H1 (cell line): ENCODE results near the gene ASB11. TPM values are rescaled to one million over a fixed set of nuclear protein-coding genes. Genes with fewer than 3 reads are reported as not detected.

Experiments
- CTCF ChIA-PET: fragments of 300-600 bp; sonication (Branson Sonifier 250); formaldehyde crosslinking; loops from one replicate; lab custom pipeline; 2021; ENCODE audit not compliant: partially characterized antibody; lab: Charles Lee
- POLR2A ChIA-PET: fragments of 300-600 bp; sonication (Branson Sonifier 250); formaldehyde crosslinking; loops from one replicate; lab custom pipeline; 2021; ENCODE audit warnings: inconsistent platforms; ENCODE audit not compliant: partially characterized antibody; lab: Charles Lee
- DNase-seq, 2 experiments: peaks; one replicate each; pipeline versions ENCODE4 v3.0.0 to v3.0.0-alpha.2; 2010 to 2022; ENCODE audit warnings: low spot score in 2 of 2, low read depth in 1 of 2, mixed read lengths in 1 of 2
- FAIRE-seq: peaks from 2 replicates; lab custom pipeline; 2011; peaks lifted over from hg19 to GRCh38; lab: Jason Lieb, UNC
- H2AFZ ChIP-seq: 2 replicates; pipeline ENCODE4 v1.8.1; 2012; ENCODE audit warnings: low read length, inconsistent platforms
- H2AK5ac ChIP-seq: 2 replicates; pipeline ENCODE4 v1.6.1; 2013; ENCODE audit warnings: low read depth, low read length
- H2BK120ac ChIP-seq: replicated peaks from 2 replicates; pipeline ENCODE3; 2013; ENCODE audit warnings: low read depth, low read length, inconsistent platforms
- H2BK12ac ChIP-seq: 2 replicates; pipeline ENCODE4 v1.6.1; 2013; ENCODE audit warnings: low read depth, low read length
- H2BK15ac ChIP-seq: 2 replicates; pipeline ENCODE4 v1.6.1; 2013; ENCODE audit warnings: low read length
- H2BK20ac ChIP-seq: 2 replicates; pipeline ENCODE4 v1.6.1; 2013; ENCODE audit warnings: low read length
- H2BK5ac ChIP-seq: 2 replicates; pipeline ENCODE4 v1.6.1; 2013; ENCODE audit warnings: low read depth, low read length
- H3K14ac ChIP-seq: 2 replicates; pipeline ENCODE4 v1.6.1; 2013; ENCODE audit warnings: inconsistent platforms; ENCODE audit not compliant: insufficient read length
- H3K18ac ChIP-seq: 2 replicates; pipeline ENCODE4 v1.6.1; 2013; ENCODE audit warnings: low read length; ENCODE audit errors: extremely low read depth
- H3K23ac ChIP-seq: 2 replicates; pipeline ENCODE4 v1.6.1; 2013; ENCODE audit warnings: inconsistent platforms; ENCODE audit not compliant: insufficient read length
- H3K23me2 ChIP-seq: 2 replicates; pipeline ENCODE4 v1.6.1; 2013; ENCODE audit warnings: low read depth, low read length
- H3K27ac ChIP-seq: 2 replicates; pipeline ENCODE4 v1.6.1; 2011; ENCODE audit warnings: low read depth, low read length, inconsistent platforms
- H3K27me3 ChIP-seq, 4 experiments: replicated peaks in 1 of 4; 1 replicate in 1 of 4; 2 replicates in 3 of 4; pipeline versions ENCODE4 v1.6.1 to v1.8.1; 2011 to 2013; ENCODE audit warnings: low read length in 3 of 4, mild to moderate bottlenecking in 3 of 4, inconsistent platforms in 2 of 4, mixed read lengths in 2 of 4, moderate library complexity in 1 of 4; ENCODE audit not compliant: control insufficient read depth in 3 of 4, insufficient read depth in 3 of 4; ENCODE audit errors: extremely low read depth in 1 of 4
- H3K36me3 ChIP-seq, 4 experiments: 2 replicates each; pipeline versions ENCODE4 v1.6.1 to v1.8.1; 2011 to 2013; ENCODE audit warnings: mild to moderate bottlenecking in 4 of 4, low read length in 3 of 4, moderate library complexity in 2 of 4, control low read depth in 1 of 4, inconsistent platforms in 1 of 4; ENCODE audit not compliant: insufficient read depth in 4 of 4, control insufficient read depth in 2 of 4
- H3K4ac ChIP-seq: replicated peaks from 2 replicates; pipeline ENCODE3; 2013; ENCODE audit warnings: low read length, low read depth, mixed read lengths, inconsistent platforms; ENCODE audit not compliant: insufficient read length
- H3K4me1 ChIP-seq, 4 experiments: replicated peaks in 1 of 4; 1 replicate in 1 of 4; 2 replicates in 3 of 4; pipeline versions ENCODE4 v1.6.1 to v1.8.1; 2011 to 2013; ENCODE audit warnings: low read length in 3 of 4, inconsistent platforms in 2 of 4, mixed read lengths in 1 of 4; ENCODE audit not compliant: insufficient read depth in 4 of 4, control insufficient read depth in 3 of 4
- H3K4me2 ChIP-seq, 2 experiments: 2 replicates each; pipeline versions ENCODE4 v1.6.1 to v1.8.1; 2011 to 2013; ENCODE audit warnings: low read depth in 2 of 2, low read length in 2 of 2, control low read depth in 1 of 2, inconsistent platforms in 1 of 2, mild to moderate bottlenecking in 1 of 2; ENCODE audit not compliant: insufficient read depth in 1 of 2
- H3K4me3 ChIP-seq, 4 experiments: fragments of 200-600, 300-600 bp in 1 of 4; sonication (generic), shearing (Covaris generic), sonication (Bioruptor Twin) in 1 of 4; 2 replicates each; pipeline versions ENCODE4 v1.5.1 to v1.8.1; 2011 to 2016; ENCODE audit warnings: low read length in 4 of 4, low read depth in 3 of 4, control low read depth in 2 of 4, inconsistent platforms in 2 of 4, mild to moderate bottlenecking in 2 of 4, mixed read lengths in 1 of 4, moderate library complexity in 1 of 4; ENCODE audit not compliant: insufficient read depth in 2 of 4; ENCODE audit errors: extremely low read depth in 1 of 4
- H3K56ac ChIP-seq: replicated peaks from 2 replicates; pipeline ENCODE3; 2013; ENCODE audit warnings: low read depth, mild to moderate bottlenecking, mixed read lengths, low read length, inconsistent platforms; ENCODE audit not compliant: insufficient read length
- H3K79me1 ChIP-seq: 2 replicates; pipeline ENCODE4 v1.6.1; 2013; ENCODE audit warnings: low read depth, low read length, control low read depth
- H3K79me2 ChIP-seq, 2 experiments: 2 replicates each; pipeline versions ENCODE4 v1.6.1 to v1.8.1; 2012 to 2013; ENCODE audit warnings: low read length in 2 of 2, mild to moderate bottlenecking in 2 of 2, inconsistent platforms in 1 of 2; ENCODE audit not compliant: insufficient read depth in 2 of 2, control insufficient read depth in 1 of 2
- H3K9ac ChIP-seq, 4 experiments: replicated peaks in 1 of 4; 1 replicate in 1 of 4; 2 replicates in 3 of 4; pipeline versions ENCODE4 v1.6.1 to v1.8.1; 2011 to 2013; ENCODE audit warnings: low read depth in 3 of 4, low read length in 3 of 4, control low read depth in 2 of 4, mild to moderate bottlenecking in 2 of 4, moderate library complexity in 2 of 4, inconsistent platforms in 1 of 4; ENCODE audit errors: extremely low read depth in 1 of 4
- H3K9me3 ChIP-seq, 2 experiments: 2 replicates each; pipeline versions ENCODE4 v1.6.1 to v1.8.1; 2012 to 2013; ENCODE audit warnings: mild to moderate bottlenecking in 2 of 2, moderate library complexity in 2 of 2, control low read depth in 1 of 2, inconsistent platforms in 1 of 2, low read depth in 1 of 2, low read length in 1 of 2, mixed read lengths in 1 of 2; ENCODE audit not compliant: insufficient read depth in 2 of 2
- H4K20me1 ChIP-seq, 2 experiments: replicated peaks in 1 of 2; 2 replicates each; pipeline versions ENCODE3 to v1.8.1; 2011 to 2013; ENCODE audit warnings: inconsistent platforms in 2 of 2, low read length in 2 of 2, mild to moderate bottlenecking in 1 of 2; ENCODE audit not compliant: insufficient read depth in 2 of 2, control insufficient read depth in 1 of 2
- H4K5ac ChIP-seq: 2 replicates; pipeline ENCODE4 v1.6.1; 2013; ENCODE audit warnings: low read length, low read depth, mixed read lengths, inconsistent platforms; ENCODE audit not compliant: insufficient read length
- H4K8ac ChIP-seq: 2 replicates; pipeline ENCODE4 v1.8.0; 2013; ENCODE audit warnings: mild to moderate bottlenecking, moderate library complexity, low read length, inconsistent platforms; ENCODE audit not compliant: insufficient read depth; ENCODE audit errors: extremely low read depth
- H4K91ac ChIP-seq: replicated peaks from 2 replicates; pipeline ENCODE3; 2013; ENCODE audit warnings: low read length, mixed read lengths, inconsistent platforms; ENCODE audit not compliant: insufficient read length
- CBX5 ChIP-seq: fragments of 300-800, 300-1000 bp; sonication (generic); IDR thresholded peaks from 2 replicates; pipeline ENCODE4 v1.7.1; 2016; ENCODE audit warnings: antibody characterized with exemption, low read length, low read depth
- CBX8 ChIP-seq: fragments of 300-800, 300-1000 bp; sonication (generic); IDR thresholded peaks from 2 replicates; pipeline ENCODE4 v1.7.1; 2016; ENCODE audit warnings: low read depth, low read length, borderline replicate concordance
- EGR1 ChIP-seq: IDR thresholded peaks from 2 replicates; pipeline ENCODE4 v1.6.1; 2011; ENCODE audit warnings: low read depth, low read length, borderline replicate concordance
- HDAC2 ChIP-seq, 2 experiments: fragments of 300-600 bp in 1 of 2; sonication (generic) in 1 of 2; IDR thresholded peaks; 2 replicates each; pipeline ENCODE4 v1.6.1; 2011 to 2012; ENCODE audit warnings: low read depth in 2 of 2, low read length in 2 of 2, mild to moderate bottlenecking in 2 of 2, moderate library complexity in 2 of 2, borderline replicate concordance in 1 of 2, inconsistent platforms in 1 of 2
- KDM4A ChIP-seq: IDR thresholded peaks from one replicate; pipeline ENCODE4 v1.7.1; 2012; ENCODE audit warnings: low read depth, mild to moderate bottlenecking, moderate library complexity, low read length, inconsistent platforms; ENCODE audit not compliant: severe bottlenecking
- KDM5A ChIP-seq: fragments of 200-600 bp; IDR thresholded peaks from 2 replicates; pipeline ENCODE4 v1.7.1; 2012; ENCODE audit warnings: mild to moderate bottlenecking, low read length, inconsistent platforms, mixed read lengths
- POLR2AphosphoS5 ChIP-seq: IDR thresholded peaks from 2 replicates; pipeline ENCODE4 v1.6.1; 2011; ENCODE audit warnings: low read depth, low read length
- RFX5 ChIP-seq: IDR thresholded peaks from 2 replicates; pipeline ENCODE4 v1.6.1; 2011; ENCODE audit warnings: low read depth, low read length, improper control_type of control experiment, borderline replicate concordance
- SP2 ChIP-seq: IDR thresholded peaks from 2 replicates; pipeline ENCODE4 v1.6.1; 2012; ENCODE audit warnings: mild to moderate bottlenecking, low read length, inconsistent platforms
- SRF ChIP-seq: IDR thresholded peaks from 2 replicates; pipeline ENCODE4 v1.6.1; 2011; ENCODE audit warnings: mild to moderate bottlenecking, low read depth, low read length, moderate library complexity
- WGBS, 2 experiments: shearing (Covaris generic) in 1 of 2; methylation state at CpG; one replicate each; pipeline versions ENCODE4 v1.1.6 to v1.1.7; 2013 to 2015; ENCODE audit warnings: low lambda C conversion rate in 2 of 2, mixed read lengths in 2 of 2, inconsistent platforms in 1 of 2, low coverage in 1 of 2, missing lambda C conversion rate in 1 of 2; ENCODE audit not compliant: insufficient replicate concordance in 2 of 2, insufficient coverage in 1 of 2, insufficient read length in 1 of 2; ENCODE audit errors: extremely low coverage in 1 of 2, missing lambda C conversion rate in 1 of 2; 5-methylcytosine and 5-hydroxymethylcytosine counted together
- polyA plus RNA-seq, 7 experiments: library from polyadenylated mRNA; depleted of rRNA in 3 of 7; stranded (reverse) in 5 of 7; unstranded in 2 of 7; fragments of >200 nt in 5 of 7; fragments of 200-250 nt in 2 of 7; gene quantifications; 1 replicate in 5 of 7; 2 replicates in 1 of 7; 4 replicates in 1 of 7; pipeline versions ENCODE4 v1.2.1 to v1.2.3, GENCODE V29; 2011 to 2013; ENCODE audit warnings: missing spikeins in 2 of 7, mixed read lengths in 2 of 7
- total RNA-seq: library from RNA; stranded (reverse); fragmentation: NEBNext Ultra II Directional; extraction: Animal tissue kit (Norgen Biotek cat#: 25700); gene quantifications from 2 replicates; pipeline ENCODE4 v1.2.1, GENCODE V29; 2021

The ASB11 gene
- total and polyA plus RNA-seq, 2 of the 8 experiments (the other 6 are each of a cell fraction or from before 2014, with no cell fraction given) = not detected

DNA sequence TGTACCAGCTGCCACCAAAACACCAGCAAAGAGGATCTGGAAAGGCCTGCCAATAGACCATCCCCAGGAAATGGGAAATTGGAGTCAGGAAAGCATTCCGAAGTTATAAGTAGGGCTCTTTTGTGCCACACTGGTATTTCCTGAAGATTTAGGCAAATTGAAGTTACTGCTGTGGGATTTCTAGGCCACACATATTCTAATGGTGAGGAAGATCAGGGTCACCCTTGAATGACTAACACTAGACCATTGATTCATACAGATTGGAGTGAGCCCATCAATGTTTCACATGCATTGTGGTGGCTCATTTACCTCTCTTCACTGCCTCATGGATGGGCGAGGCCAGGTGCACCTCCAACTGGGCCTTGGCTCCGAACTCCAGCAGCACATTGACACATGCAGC, 22.6 kb downstream of the ASB11 start:
- H4K8ac ChIP-seq = no peak overlapping the region
- H3K56ac ChIP-seq = no peak overlapping the region
- POLR2A ChIA-PET = no interaction called here
- H4K20me1 ChIP-seq = no peaks in the 10 kb centered on the region
- no peaks in the 10 kb centered on the region for H3K23me2 ChIP-seq
- H2BK12ac ChIP-seq = no peak overlapping the region
- H3K79me1 ChIP-seq = no peaks in the 10 kb centered on the region
- no peak overlapping the region for H2AFZ ChIP-seq
- no peak overlapping the region for H3K4me2 ChIP-seq
- H2BK20ac ChIP-seq = no peak overlapping the region
- no peak overlapping the region for H3K27ac ChIP-seq
- no peaks in the 10 kb centered on the region for H3K36me3 ChIP-seq
- H2BK120ac ChIP-seq = no peak overlapping the region
- no peaks in the 10 kb centered on the region for H3K27me3 ChIP-seq
- no peaks in the 10 kb centered on the region for H3K4me1 ChIP-seq
- 84% methylated on average over 3 of the region's 3 CpGs; no CpG with 5 or more reads in 1 of the 2 experiments for WGBS, 2 experiments
- no peak overlapping the region for H3K14ac ChIP-seq
- no peak overlapping the region for H2AK5ac ChIP-seq
- H2BK5ac ChIP-seq = no peak overlapping the region
- H3K9ac ChIP-seq = no peak overlapping the region
- H3K9me3 ChIP-seq = no peaks in the 10 kb centered on the region
- no peak overlapping the region for H4K91ac ChIP-seq
- H3K18ac ChIP-seq = no peak overlapping the region
- no peak overlapping the region for H4K5ac ChIP-seq
- CTCF ChIA-PET = no interaction called here
- no peak for FAIRE-seq
- no peak overlapping the region for H2BK15ac ChIP-seq
- H3K23ac ChIP-seq = no peak overlapping the region
- no peak for DNase-seq
- no peak overlapping the region for H3K4me3 ChIP-seq
- no peaks in the 10 kb centered on the region for H3K79me2 ChIP-seq
- TF ChIP-seq SP2 (no peak), KDM4A (no peak), HDAC2 (IDR thresholded peaks at IDR 0.05; ENCODE audit: borderline replicate concordance in 1 of 2, low read depth in 2 of 2, low read length in 2 of 2) (no peak), POLR2AphosphoS5 (no peak), KDM5A (no peak), CBX5 (no peak), EGR1 (no peak), RFX5 (no peak), CBX8 (no peak), SRF (no peak)
- H3K4ac ChIP-seq = no peak overlapping the region
